SHP77 (cell line): ENCODE measurements around the gene SAP30L.

Experiments
- DNase-seq, 2 experiments: peaks; one replicate each; lab custom pipeline; 2025; lab: John Stamatoyannopoulos, UW

SAP30L gene

GRCh38 chr5:154509784-154510555, 64.2 kb downstream of the SAP30L start:
- DNase-seq, result no peak
